Neural crest cell (in vitro differentiated cells): ENCODE measurements around the gene RAB11FIP4. TPM values are rescaled to one million over a fixed set of nuclear protein-coding genes. Genes with fewer than 3 reads are reported as not detected.
A peak's percentile ranks its signal among the peaks of the same experiment; 100 is the strongest.

Experiments
- DNase-seq: peaks from one replicate; pipeline ENCODE4 v3.0.0; 2021; ENCODE audit warnings: low read depth, mixed read lengths, low spot score
- H3K27ac Mint-ChIP-seq: one replicate; pipeline ENCODE4 v1.8.0; 2021; ENCODE audit warnings: mild to moderate bottlenecking, mixed read lengths; ENCODE audit not compliant: unreplicated experiment
- H3K27me3 Mint-ChIP-seq: 2 replicates; pipeline ENCODE4 v1.8.0; 2021; ENCODE audit warnings: low read depth, mild to moderate bottlenecking, mixed read lengths
- H3K36me3 Mint-ChIP-seq: 2 replicates; pipeline ENCODE4 v1.8.0; 2021; ENCODE audit warnings: low read depth, mild to moderate bottlenecking, mixed read lengths
- H3K4me1 Mint-ChIP-seq: 2 replicates; pipeline ENCODE4 v1.8.0; 2021; ENCODE audit warnings: mixed read lengths
- H3K4me3 Mint-ChIP-seq: one replicate; pipeline ENCODE4 v1.8.0; 2021; ENCODE audit warnings: mild to moderate bottlenecking, mixed read lengths
- H3K9me3 Mint-ChIP-seq: 2 replicates; pipeline ENCODE4 v1.8.0; 2021; ENCODE audit warnings: mixed read lengths
- CTCF ChIP-seq: fragments of 200-600 bp; sonication (generic); conservative IDR thresholded peaks from 2 replicates; pipeline ENCODE4 v1.5.0; 2021; ENCODE audit warnings: antibody characterized with exemption, mild to moderate bottlenecking
- total RNA-seq: library from RNA; stranded (reverse); gene quantifications from 2 replicates; pipeline ENCODE4 v1.2.1, GENCODE V29; 2021

RAB11FIP4 gene
- total RNA-seq, 1 donor from 2014 or later = 7.4 TPM

- no peaks in the 10 kb centered on the region for H3K9me3 Mint-ChIP-seq
- no peak for DNase-seq
- H3K27me3 Mint-ChIP-seq = no peaks in the 10 kb centered on the region
- no peaks in the 10 kb centered on the region for H3K36me3 Mint-ChIP-seq
- H3K27ac Mint-ChIP-seq = no peak overlapping the region
- H3K4me1 Mint-ChIP-seq = peaks cover 7% of the 10 kb centered on the region
- no peak overlapping the region for H3K4me3 Mint-ChIP-seq
- TF ChIP-seq CTCF = no peak
Observed at GRCh38 chr17:31528291-31528874, 136.9 kb downstream of the RAB11FIP4 start.

- Mint-ChIP-seq H3K4me3 (no peak overlapping the region), H3K9me3 (no peaks in the 10 kb centered on the region), H3K27ac (no peak overlapping the region), H3K4me1 (peaks cover 10% of the 10 kb centered on the region), H3K27me3 (no peaks in the 10 kb centered on the region), H3K36me3 (no peaks in the 10 kb centered on the region)
- TF ChIP-seq CTCF = no peak
- no peak for DNase-seq
Observed at GRCh38 chr17:31529841-31530251, 138.4 kb downstream of the RAB11FIP4 start.

GRCh38 chr17:31530391-31530985 lies 139.0 kb downstream of the RAB11FIP4 start:
- TF ChIP-seq CTCF = no peak

GRCh38 chr17:31531336-31531980 lies 140.0 kb downstream of the RAB11FIP4 start:
- H3K4me1 Mint-ChIP-seq = peaks cover 10% of the 10 kb centered on the region
- TF ChIP-seq CTCF = no peak
- H3K27ac Mint-ChIP-seq = no peak overlapping the region
- no peaks in the 10 kb centered on the region for H3K36me3 Mint-ChIP-seq
- H3K27me3 Mint-ChIP-seq = no peaks in the 10 kb centered on the region
- no peak overlapping the region for H3K4me3 Mint-ChIP-seq
- H3K9me3 Mint-ChIP-seq = no peaks in the 10 kb centered on the region
- no peak for DNase-seq

More at GRCh38 chr17:31530391-31530985, 139.0 kb downstream of the RAB11FIP4 start:
- peak overlapping the region; percentile 35 for H3K27ac Mint-ChIP-seq
- H3K4me1 Mint-ChIP-seq = peaks cover 10% of the 10 kb centered on the region
- no peak for DNase-seq
- no peaks in the 10 kb centered on the region for H3K27me3 Mint-ChIP-seq
- no peaks in the 10 kb centered on the region for H3K9me3 Mint-ChIP-seq
- H3K36me3 Mint-ChIP-seq = no peaks in the 10 kb centered on the region
- H3K4me3 Mint-ChIP-seq = no peak overlapping the region

- H3K27ac Mint-ChIP-seq = no peak overlapping the region
- H3K36me3 Mint-ChIP-seq = no peaks in the 10 kb centered on the region
- peaks cover 10% of the 10 kb centered on the region for H3K4me1 Mint-ChIP-seq
- DNase-seq = no peak
- no peaks in the 10 kb centered on the region for H3K9me3 Mint-ChIP-seq
- no peak overlapping the region for H3K4me3 Mint-ChIP-seq
- no peaks in the 10 kb centered on the region for H3K27me3 Mint-ChIP-seq
- no peak for TF ChIP-seq CTCF
Observed at GRCh38 chr17:31532081-31532480, 140.6 kb downstream of the RAB11FIP4 start.
